Measurements from ENCODE around the gene FOXP3. TPM values are rescaled to one million over a fixed set of nuclear protein-coding genes. Genes with fewer than 3 reads are reported as not detected.
A peak's percentile ranks its signal among the peaks of the same experiment; 100 is the strongest.

The FOXP3 gene
- polyA plus RNA-seq, 3 donors: 0.10 TPM; not detected in 2

GRCh38 chrX:49211074-49211473, 53.4 kb downstream of the FOXP3 start:
- Histone ChIP-seq H3K4me1 (ENCODE audit: control insufficient read depth in 1 of 2, insufficient read depth in 2 of 2, low read length in 2 of 2) (no peaks in the 10 kb centered on the region), H4K20me1 (ENCODE audit: insufficient read depth, low read length) (no peaks in the 10 kb centered on the region), H3K27me3 (ENCODE audit: control insufficient read depth in 2 of 2, insufficient read depth in 2 of 2, low read length in 2 of 2) (no peaks in the 10 kb centered on the region), H3K79me2 (ENCODE audit: insufficient read depth, low read length) (no peaks in the 10 kb centered on the region), H3K9ac (ENCODE audit: insufficient read depth, low read length, poor library complexity, severe bottlenecking) (no peak overlapping the region), H2AFZ (ENCODE audit: insufficient read depth, low read depth, low read length, poor library complexity, severe bottlenecking) (no peak overlapping the region), H3K4me2 (replicated peaks; ENCODE audit: extremely low read depth, low read length, poor library complexity, severe bottlenecking) (no peak overlapping the region), H3K36me3 (replicated peaks in 1 of 2; ENCODE audit: control insufficient read depth in 1 of 2, insufficient read depth in 2 of 2, low read length in 2 of 2) (no peaks in the 10 kb centered on the region), H3K27ac (ENCODE audit: low read depth in 1 of 2, low read length in 2 of 2) (no peak overlapping the region), H3K9me3 (replicated peaks in 1 of 2; ENCODE audit: control insufficient read depth in 1 of 2, insufficient read depth in 1 of 2, low read length in 2 of 2) (no peaks in the 10 kb centered on the region), H3K4me3 (replicated peaks in 1 of 3; ENCODE audit: low read depth in 2 of 3, low read length in 3 of 3) (no peak overlapping the region)
- TF ChIP-seq CTCF (IDR thresholded peaks at IDR 0.05): no peak
- intact Hi-C loops (cut with micrococcal nuclease): no loop called here
- peaks cover 3% of the 10 kb centered on the region for H3K4me1 Mint-ChIP-seq
- no CpG with 5 or more reads among the region's 9 CpGs for WGBS (ENCODE audit: insufficient coverage)
- H3K4me3 Mint-ChIP-seq: no peak overlapping the region
- H3K36me3 Mint-ChIP-seq: no peaks in the 10 kb centered on the region
- H3K27ac Mint-ChIP-seq: no peak overlapping the region
- DNase-seq: no peak
- H3K9me3 Mint-ChIP-seq: peaks cover 0 to 6% (median 1%) of the 10 kb centered on the region in 7 donors
- peaks cover 2 to 5% (median 4%) of the 10 kb centered on the region in 3 donors for H3K27me3 Mint-ChIP-seq (ENCODE audit: low read depth in 3 of 3)

- no peak overlapping the region for H3K9ac ChIP-seq (ENCODE audit: insufficient read depth, low read length, poor library complexity, severe bottlenecking)
- H3K4me3 ChIP-seq (replicated peaks in 1 of 3; ENCODE audit: low read depth in 2 of 3, low read length in 3 of 3): no peak overlapping the region
- no peaks in the 10 kb centered on the region for H3K79me2 ChIP-seq (ENCODE audit: insufficient read depth, low read length)
- H3K9me3 ChIP-seq (replicated peaks in 1 of 2; ENCODE audit: control insufficient read depth in 1 of 2, insufficient read depth in 1 of 2, low read length in 2 of 2): no peaks in the 10 kb centered on the region
- H3K4me1 ChIP-seq (ENCODE audit: control insufficient read depth in 1 of 2, insufficient read depth in 2 of 2, low read length in 2 of 2): no peaks in the 10 kb centered on the region
- no peaks in the 10 kb centered on the region for H4K20me1 ChIP-seq (ENCODE audit: insufficient read depth, low read length)
- no peak for TF ChIP-seq CTCF (IDR thresholded peaks at IDR 0.05)
- peaks cover 3% of the 10 kb centered on the region for H3K4me1 Mint-ChIP-seq
- no peak for DNase-seq
- H3K36me3 ChIP-seq (replicated peaks in 1 of 2; ENCODE audit: control insufficient read depth in 1 of 2, insufficient read depth in 2 of 2, low read length in 2 of 2): no peaks in the 10 kb centered on the region
- H3K4me2 ChIP-seq (replicated peaks; ENCODE audit: extremely low read depth, low read length, poor library complexity, severe bottlenecking): no peak overlapping the region
- intact Hi-C loops (cut with micrococcal nuclease): no loop called here
- H3K27me3 ChIP-seq (ENCODE audit: control insufficient read depth in 2 of 2, insufficient read depth in 2 of 2, low read length in 2 of 2): no peaks in the 10 kb centered on the region
- H3K9me3 Mint-ChIP-seq: peaks cover 0 to 6% (median 1%) of the 10 kb centered on the region in 7 donors
- peaks cover 2 to 5% (median 4%) of the 10 kb centered on the region in 3 donors for H3K27me3 Mint-ChIP-seq (ENCODE audit: low read depth in 3 of 3)
- H3K27ac ChIP-seq (ENCODE audit: low read depth in 1 of 2, low read length in 2 of 2): no peak overlapping the region
- H3K27ac Mint-ChIP-seq: peak overlapping the region in 1 of 7 donors; percentile 34
- no peak overlapping the region for H3K4me3 Mint-ChIP-seq
- no CpG with 5 or more reads among the region's 8 CpGs for WGBS (ENCODE audit: insufficient coverage)
- H3K36me3 Mint-ChIP-seq: no peaks in the 10 kb centered on the region
- no peak overlapping the region for H2AFZ ChIP-seq (ENCODE audit: insufficient read depth, low read depth, low read length, poor library complexity, severe bottlenecking)
Measured at GRCh38 chrX:49210406-49210805, 54.1 kb downstream of the FOXP3 start.

All from CD14-positive monocyte (primary cell).